GM18517 (cell line): ENCODE data around the gene ATRIP.
"Not testable (repeated sequence)": the region's sequence is repeated elsewhere in the genome, so short reads cannot be mapped to it uniquely, and the experiment has no call there.

Experiments
- ATAC-seq: cut with Tn5 transposase; IDR thresholded peaks from one replicate; pipeline ENCODE4 v1.9.1; 2021; ENCODE audit warnings: mild to moderate bottlenecking, moderate library complexity; ENCODE audit not compliant: unreplicated experiment

The ATRIP gene

DNA sequence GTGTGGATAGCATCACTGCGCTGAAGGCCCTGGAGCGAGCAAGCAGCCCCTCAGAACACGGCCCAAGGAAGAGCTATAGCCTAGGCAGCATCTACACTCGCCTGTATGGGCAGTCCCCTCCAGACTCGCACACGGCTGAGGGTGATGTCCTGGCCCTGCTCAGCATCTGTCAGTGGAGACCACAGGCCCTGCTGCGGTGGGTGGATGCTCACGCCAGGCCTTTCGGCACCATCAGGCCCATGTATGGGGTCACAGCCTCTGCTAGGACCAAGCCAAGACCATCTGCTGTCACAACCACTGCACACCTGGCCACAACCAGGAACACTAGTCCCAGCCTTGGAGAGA lies 20.5 kb downstream of the ATRIP start:
- no peak for ATAC-seq

DNA sequence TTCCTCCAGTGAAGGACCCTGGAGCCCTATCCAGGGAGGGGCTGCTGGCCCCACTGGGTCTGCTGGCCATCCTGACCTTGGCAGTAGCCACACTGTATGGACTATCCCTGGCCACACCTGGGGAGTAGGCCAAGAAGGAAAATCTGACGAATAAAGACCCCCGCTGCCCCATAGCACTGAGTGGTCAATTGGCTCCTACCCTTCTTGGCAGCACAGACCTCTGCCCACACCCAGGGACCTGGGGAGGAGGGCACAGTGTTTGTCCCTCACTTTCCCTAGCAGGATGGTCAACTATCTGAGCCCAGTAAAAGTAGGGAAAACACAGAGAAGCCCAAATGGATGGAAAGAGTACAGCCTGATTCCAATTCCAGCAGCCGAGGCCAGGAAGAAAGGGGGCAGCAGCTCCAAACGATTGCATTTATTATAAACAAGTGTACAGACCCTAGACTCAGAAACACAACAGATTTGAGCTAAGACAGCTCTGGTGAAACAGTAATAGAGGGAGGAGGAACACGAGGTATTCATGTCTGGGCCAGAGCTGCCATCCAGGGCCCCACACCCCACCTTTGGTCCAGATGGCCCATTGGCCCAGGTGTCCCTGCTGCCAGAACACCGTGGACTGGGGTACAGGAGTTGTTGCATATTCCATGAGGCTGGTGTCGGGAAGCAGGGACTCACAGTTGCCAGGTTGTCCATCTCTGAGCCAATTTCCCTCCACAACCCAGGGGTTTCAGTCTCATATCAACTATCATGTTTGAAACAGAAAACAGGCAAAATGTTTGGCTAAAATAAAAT lies 21.1 kb downstream of the ATRIP start:
- no peak for ATAC-seq

DNA sequence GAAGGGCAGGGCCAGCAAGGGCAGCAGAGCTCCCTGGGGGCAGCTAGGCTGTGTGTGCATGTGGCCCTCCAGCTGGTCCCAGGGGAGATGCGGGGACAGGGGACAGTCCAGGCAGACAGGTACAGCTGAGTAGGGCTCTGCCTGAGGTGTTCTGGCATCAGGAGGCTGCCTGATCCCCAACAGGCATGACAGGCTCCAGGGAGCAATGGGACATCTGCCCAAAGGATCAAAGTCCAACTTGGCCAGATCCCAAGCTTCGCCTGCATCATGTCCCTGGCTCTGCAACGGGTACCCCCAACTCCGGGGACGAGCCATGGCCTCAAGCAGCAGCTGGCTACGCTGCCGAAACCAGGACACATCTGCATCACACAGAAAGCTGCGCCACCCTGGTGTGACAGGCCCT lies 21.8 kb downstream of the ATRIP start:
- no peak for ATAC-seq

DNA sequence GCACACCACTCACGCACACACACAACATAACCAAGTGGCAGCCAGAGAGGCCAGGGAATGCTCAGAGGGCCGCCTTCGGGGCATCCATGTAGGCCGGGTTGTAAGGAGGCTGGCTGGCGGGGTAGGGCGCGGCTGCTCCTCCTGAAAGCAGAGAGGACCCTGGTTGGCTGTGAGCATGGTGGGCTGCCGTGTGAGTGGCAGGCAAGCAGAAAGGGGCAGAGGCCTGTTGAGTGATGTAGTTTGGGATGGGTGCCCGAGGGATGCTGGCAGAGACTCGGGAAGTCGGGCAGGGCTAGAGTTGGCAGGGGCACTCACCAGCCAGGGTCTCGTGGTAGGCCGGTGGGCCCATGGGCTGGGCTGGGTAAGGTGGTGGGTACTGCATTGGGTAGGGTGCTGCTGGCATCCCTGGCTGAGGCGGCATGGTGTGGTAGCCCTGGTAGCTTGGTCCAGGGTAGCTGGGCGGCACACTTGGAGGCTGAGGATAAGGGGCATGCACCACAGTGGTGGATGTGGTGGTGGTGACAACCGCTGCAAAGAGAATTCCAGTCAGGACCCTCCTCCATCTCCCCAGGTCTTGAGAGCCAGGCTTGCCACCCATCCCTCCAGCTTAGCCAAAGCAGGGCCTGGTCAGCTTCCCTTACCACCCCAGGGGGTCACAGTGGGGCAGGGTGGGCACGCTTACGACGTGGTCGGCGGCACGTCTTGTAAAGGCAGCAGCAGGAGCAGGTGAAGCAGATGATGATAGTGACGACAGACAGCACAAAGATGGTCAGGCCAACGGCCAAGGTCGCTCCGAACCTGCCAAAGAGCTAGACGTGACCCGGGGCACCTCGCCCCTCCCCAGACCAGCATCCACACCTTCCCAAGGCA lies 22.7 kb downstream of the ATRIP start:
- no peak for ATAC-seq

DNA sequence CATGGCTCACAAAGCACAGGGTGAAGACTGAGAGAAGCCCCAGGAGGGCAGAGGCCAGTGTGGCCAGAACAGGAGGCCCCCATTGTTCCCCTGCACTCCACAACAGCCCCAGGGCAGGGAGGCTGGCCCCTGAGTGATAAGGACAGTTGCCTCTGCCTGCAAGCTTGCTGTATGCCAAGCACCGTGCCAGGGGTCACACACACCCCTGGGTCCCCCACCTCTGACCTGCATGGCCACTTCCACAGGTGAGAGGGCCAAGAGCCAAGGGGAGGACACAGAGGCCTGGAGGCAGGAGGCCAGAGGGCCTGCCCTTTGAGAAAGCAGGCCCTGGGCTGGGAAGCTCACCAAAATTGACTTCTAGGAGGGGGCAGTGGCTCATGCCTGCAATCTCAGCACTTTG lies 23.7 kb downstream of the ATRIP start:
- ATAC-seq: no peak

DNA sequence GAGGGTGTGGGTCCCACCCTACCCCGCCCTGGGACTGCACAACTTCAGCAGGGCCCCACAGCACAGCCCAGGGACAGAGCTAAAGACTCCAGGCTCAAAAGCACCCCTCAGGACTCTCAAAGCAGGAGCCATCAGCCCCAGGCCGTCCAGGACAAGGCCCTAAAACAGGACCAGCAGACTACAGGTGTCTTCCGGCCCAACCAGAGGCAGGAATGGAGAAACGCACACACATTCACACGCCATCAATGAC lies 26.1 kb downstream of the ATRIP start:
- ATAC-seq: no peak

DNA sequence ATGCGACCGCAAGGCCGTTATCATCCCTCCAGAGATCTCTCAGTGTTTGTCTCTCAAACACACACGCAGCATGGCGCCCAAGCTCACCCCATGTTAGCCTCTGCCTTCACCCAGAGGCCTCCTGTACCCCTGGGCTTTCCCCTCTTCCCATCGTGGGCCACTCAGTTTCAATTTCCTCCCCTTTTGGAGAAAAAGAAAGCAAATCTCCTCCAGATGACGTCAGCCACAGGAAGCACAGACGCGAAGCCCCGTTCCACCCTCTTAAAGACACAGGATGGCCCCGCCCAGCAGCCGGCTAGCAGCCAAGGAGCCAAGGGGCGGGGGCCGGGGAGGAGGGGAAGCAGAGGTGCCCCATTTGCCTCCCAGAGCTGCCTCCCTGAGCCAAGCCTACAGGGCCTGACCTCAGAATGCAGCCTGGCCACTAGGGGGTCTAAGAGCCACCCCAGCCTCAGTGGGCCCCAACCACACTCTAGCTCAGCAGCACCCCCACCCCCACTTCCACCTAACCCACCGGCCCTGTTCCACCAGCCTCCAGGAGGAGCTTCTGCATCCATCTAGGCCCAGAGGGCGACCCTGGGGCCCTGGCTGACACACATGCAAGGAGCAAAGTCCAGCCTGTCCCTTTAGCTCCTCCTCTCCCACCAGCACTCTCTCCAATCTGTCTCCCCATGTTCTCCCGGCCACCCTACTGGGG lies 26.5 kb downstream of the ATRIP start:
- peak; percentile 88 for ATAC-seq

DNA sequence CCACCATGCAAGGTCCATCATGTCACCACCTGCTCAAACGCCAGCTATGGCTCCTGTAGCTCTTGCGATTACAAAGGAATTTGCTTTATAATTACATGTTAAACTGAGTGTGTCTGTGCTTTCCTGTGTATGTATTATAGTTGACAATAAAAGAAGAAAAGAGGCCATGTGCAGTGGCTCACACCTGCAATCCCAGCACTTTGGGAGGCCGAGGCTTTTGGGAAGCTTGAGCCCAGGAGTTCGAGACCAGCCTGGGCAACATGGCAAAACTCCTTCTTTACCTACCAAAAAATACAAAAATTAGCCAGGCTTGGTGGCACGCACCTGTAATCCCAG lies 27.0 kb downstream of the ATRIP start:
- ATAC-seq: no peak

DNA sequence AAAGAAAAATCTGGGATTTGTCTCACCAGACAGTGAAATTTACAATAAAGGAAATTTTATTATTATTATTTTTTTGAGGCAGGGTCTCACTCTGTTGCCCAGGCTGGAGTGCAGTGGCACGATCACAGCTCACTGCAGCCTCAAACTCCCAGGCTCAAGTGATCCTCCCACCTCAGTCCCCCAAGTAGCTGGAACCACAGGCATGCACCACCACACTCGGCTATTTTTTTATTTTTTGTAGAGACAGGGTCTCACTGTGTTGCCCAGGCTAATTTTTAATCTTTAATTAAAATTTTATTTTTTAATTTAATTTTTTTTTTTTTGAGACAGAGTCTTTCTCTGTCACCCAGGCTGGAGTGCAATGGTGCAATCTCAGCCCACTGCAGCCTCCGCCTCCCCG lies 27.5 kb downstream of the ATRIP start:
- ATAC-seq: not testable (repeated sequence)

DNA sequence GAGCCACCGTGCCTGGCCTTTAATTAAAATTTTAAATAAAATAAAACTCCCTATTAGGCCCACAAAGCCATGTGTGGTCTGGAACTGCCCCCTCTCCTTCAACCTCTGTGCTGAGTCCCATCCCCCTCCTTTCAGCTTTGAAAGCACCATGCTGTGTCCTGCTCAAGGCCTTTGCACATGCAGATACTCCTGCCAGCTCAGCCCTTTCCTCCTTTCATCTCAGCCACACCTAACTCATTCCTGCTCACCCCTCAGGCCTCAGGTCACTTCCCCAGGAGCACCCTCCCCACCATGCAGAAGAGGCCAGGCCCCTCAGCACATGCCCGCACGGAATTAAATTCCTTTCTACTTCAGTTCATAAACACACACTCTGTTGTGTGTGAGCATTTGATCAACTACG lies 28.1 kb downstream of the ATRIP start:
- ATAC-seq: no peak

DNA sequence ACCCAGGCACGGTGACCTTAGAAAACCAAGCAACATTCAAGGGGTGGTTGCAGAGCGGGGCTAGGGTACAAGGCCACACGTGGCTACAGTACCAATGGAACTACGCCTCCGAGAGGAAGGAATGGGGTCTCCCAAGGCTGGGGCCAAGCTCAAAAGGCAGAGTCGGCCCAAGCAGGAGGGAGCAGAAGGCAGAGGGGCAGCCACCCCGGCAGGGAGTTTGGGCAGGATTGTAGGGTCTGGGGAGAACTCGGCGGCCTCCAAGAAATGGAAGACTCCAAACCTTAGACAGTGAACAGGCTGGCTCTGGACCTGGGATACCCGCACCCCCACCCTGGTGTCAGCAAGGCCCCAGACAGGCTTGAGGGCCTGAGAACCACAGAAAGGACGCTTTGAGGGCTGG lies 28.7 kb downstream of the ATRIP start:
- no peak for ATAC-seq

DNA sequence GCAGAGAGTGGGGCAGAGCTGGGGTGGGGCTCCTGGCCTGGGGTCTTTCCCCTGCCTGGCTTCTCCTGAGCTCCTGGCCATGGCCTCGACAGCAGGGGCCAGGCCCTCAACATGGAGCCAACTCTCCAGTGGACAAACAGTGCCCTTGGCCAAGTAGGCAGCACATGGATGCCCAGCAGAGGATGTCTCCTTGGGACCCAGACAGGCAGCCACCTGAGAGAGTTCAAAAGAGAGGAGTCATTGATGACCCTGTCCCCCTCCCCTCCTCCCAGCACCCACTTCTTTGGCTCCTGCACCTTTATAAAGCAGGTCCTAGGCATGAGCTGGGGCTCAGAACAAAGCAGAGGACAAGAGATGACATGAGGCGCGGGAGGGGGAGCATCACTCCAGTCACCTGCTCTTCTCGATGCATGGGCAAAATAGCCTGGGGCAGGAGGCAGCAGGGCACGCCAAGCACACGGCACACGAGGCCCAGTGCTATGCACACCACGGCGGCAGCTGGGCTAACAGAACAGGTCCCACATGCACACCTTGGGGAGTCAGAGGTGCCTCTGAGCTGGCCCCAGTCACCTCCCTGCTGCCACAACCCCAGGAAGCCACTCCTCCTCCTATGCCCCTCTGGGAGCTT lies 30.0 kb downstream of the ATRIP start:
- ATAC-seq: no peak

DNA sequence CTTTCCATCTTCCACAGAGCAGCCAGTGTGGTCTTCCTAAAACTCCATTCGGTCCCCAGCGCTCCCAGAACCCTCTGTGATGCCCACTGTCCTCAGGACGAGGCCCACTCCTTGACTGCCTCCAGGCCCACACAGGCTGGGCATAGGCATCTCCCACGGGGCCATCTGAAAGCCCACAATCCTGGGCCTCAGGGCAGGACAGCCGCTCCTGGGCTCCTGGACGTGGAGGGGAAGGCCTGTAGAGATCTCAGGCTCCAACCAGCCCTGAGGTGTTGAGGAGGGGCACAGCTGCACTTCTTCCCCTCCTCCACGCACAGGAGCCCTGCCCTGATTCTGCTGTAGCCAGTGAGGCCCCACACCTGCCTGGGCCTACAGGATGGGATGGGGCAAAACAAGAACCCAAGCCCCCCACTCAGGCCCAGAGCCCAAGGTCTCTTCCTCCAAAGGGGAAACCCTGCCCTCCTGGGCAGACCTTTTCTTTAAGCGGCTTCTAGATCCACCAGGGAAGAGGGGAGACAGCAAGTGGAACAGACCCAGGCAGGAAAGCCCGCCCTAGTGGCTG lies 31.5 kb downstream of the ATRIP start:
- ATAC-seq: no peak

DNA sequence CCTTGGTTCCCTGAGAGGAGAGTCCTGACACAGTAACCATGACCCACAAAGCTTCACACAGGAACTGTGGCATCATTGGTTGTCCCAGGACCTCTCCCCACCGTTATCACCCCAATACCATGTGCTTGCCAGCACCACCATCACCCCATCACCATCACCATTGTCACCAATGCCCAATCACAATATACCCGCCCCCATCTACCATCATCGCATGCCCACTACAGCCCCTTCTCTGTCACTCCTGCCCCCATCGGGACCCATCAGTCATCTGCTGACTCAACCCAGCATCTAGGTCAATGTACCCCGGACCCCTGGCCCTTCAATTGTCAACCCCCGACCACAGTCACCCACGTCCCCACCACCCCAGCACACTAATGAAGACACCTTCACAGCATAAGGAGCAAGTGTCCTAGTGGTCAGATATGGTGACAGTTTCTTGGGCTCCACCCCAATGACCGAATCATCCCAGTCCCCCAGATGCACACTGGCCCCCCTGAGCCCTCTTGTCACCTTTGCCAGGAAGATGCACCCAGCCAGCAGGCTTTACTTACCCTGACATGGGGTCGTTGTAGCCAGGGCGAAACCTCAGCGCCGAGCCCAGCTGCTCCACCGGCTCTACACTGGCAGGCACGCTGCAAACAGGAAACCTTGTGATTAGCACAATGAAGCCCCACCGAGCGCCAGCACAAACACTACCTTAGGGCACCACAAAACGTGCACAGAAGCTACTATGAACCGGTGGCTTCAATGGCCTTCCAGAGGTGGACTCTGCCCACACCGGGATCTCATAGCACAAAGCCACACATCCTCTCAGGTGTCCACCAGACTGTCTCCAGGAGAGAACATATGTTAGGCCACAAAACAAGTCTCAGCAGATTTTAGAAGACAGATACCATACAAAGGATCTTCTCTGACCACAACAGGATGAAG lies 32.4 kb downstream of the ATRIP start:
- no peak for ATAC-seq

DNA sequence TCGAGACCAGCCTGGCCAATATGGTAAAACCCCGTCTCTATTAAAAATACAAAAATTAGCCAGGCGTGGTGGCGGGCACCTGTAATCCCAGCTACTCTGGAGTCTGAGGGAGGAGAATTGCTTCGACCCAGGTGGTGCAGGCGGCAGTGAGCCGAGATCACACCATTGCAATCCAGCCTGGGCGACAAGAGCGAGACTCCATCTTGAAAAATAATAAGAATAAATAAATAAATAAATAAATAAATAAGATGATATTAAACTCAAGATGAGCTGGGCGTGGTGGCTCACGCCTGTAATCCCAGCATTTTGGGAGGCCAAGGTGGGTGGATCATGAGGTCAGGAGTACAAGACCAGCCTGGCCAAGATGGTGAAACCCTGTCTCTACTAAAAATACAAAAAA lies 34.4 kb downstream of the ATRIP start:
- ATAC-seq: not testable (repeated sequence)

DNA sequence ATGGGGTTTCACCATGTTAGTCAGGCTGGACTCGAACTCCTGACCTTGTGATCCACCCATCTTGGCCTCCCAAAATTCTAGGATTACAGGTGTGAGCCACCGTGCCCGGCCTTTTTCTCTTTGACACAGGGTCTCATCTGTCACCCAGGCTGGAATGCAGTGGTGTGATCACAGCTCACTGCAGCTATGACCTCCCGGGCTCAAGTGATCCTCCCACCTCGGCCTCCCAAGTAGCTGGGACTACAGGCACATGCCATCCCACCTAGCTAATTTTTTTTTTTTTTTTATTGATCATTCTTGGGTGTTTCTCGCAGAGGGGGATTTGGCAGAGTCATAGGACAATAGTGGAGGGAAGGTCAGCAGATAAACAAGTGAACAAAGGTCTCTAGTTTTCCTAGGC lies 36.3 kb downstream of the ATRIP start:
- ATAC-seq: not testable (repeated sequence)

DNA sequence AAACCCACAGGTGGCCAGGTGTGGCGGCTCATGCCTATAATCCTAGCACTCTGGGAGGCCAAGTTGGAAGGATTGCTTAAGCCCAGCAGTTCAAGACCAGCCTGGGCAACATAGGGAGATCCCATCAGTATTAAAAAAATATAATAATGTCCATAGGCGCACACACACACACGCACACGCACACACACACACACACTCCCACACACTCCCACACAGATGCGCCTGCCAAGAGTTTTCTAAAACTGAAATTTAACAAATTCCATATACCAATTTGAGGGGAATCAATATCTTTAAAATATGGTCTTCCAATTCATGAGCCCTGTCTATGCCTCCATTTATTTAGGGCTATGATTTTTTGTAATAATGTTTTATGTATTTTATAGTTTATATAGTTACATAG lies 40.4 kb downstream of the ATRIP start:
- no peak for ATAC-seq

DNA sequence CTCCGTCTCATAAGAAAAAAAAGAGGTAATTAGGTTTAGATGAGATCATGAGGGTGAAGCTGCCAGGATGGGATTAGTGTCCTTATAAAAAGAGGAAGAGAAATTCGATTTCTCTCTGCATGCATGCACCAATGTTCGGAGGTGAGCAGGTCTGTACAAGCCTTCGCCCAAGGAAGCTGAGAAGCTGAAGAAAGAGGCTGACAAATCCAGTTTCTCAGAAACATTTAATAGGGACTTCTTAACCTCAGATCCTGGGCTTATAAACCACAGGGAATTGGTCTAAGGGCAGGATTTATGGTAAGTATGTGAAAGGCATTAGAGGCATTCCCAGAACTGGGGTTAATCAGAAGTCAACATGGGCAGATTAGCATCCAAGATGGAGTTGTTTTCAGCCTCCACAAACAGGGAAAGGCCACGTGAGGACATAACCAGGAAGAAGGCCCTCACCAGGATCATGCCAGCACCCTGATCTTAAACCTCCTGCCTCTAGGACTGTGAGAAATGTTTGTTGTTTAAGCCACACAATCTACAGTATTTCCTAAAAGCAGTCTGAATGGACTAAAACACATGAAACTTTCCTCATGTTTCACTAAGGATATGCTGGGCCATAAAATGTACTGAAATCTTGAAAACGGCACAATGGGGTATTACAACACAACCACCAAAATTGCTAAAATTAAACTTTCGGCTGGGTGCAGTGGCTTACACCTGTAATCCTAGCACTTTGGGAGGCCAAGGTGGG lies 46.1 kb downstream of the ATRIP start:
- no peak for ATAC-seq

DNA sequence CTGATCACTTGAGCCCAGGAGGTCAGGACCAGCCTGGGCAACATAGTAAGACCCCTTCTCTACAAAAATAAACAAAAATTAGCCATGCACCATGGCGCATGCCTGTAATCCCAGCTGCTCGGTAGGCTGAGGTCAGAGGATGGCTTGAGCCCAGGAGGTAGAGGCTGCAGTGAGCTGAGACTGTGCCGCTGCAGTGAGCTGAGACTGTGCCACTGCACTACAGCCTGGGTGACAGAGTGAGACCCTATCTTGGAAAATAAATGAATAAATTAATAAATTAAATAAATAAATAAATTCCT lies 46.6 kb downstream of the ATRIP start:
- no peak for ATAC-seq

DNA sequence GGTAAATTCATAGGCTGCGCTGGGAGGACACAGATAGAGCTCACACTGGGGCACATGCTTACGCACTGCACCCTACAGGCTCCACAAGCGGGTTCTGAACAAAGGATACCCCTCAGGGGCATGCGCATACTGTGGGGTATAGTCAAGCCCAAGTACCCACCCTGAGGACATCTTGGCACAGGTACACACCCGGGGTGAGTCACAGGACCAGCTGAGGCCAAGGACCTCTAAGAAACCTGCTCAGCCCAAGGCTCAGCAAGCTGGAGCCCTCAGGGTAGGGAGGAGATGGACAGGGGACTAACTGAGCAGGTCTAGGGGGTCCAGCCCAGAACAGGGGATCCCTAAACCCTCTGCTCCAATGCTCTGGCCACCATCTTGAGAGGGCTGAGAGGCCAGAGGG lies 54.1 kb downstream of the ATRIP start:
- no peak for ATAC-seq
